Measurements from ENCODE around the gene PDE6A. TPM values are rescaled to one million over a fixed set of nuclear protein-coding genes. Genes with fewer than 3 reads are reported as not detected.

Gene PDE6A
- total and polyA plus RNA-seq, 2 donors (not counting 3 experiments of a cell fraction or from before 2014, with no cell fraction given): not detected

- Histone ChIP-seq H3K9me1 (replicated peaks; ENCODE audit: control insufficient read depth, extremely low read depth, insufficient read depth, low read length) (no peaks in the 10 kb centered on the region), H3K27me3 (ENCODE audit: control insufficient read depth in 2 of 2, insufficient read depth in 2 of 2, low read length in 2 of 2) (no peaks in the 10 kb centered on the region), H4K20me1 (replicated peaks; ENCODE audit: control insufficient read depth, extremely low read depth, insufficient read depth, low read length) (no peaks in the 10 kb centered on the region), H3K79me2 (ENCODE audit: control insufficient read depth, insufficient read depth, low read length) (no peaks in the 10 kb centered on the region), H3K4me3 (replicated peaks in 1 of 3; ENCODE audit: insufficient read depth in 1 of 3, low read depth in 1 of 3, low read length in 3 of 3) (peak overlapping the region in 2 of 3 experiments; percentile 71 to 74), H3K4me2 (ENCODE audit: insufficient read depth, low read length) (peak overlapping the region; percentile 79), H2AFZ (ENCODE audit: low read depth, low read length) (peak overlapping the region; percentile 38), H3K36me3 (ENCODE audit: control insufficient read depth in 2 of 2, extremely low read depth in 1 of 2, insufficient read depth in 2 of 2, low read length in 2 of 2) (no peaks in the 10 kb centered on the region), H3K9ac (replicated peaks; ENCODE audit: extremely low read depth, insufficient read depth, low read length) (peak overlapping the region; percentile 72), H3K9me3 (replicated peaks; ENCODE audit: control insufficient read depth, insufficient read depth, low read length) (no peaks in the 10 kb centered on the region), H3K27ac (ENCODE audit: insufficient read depth, low read depth, low read length) (peak overlapping the region; percentile 85), H3K4me1 (ENCODE audit: control insufficient read depth, extremely low read depth, insufficient read depth, low read length) (peaks cover 21% of the 10 kb centered on the region)
- DNase-seq (ENCODE audit: low read depth, low spot score): peak; percentile 83
- ChIA-PET CTCF (interaction anchor here (1.0 to 13.6 kb wide), 24 partner anchors 9 to 323 kb away, joined by 3 to 421 read pairs (median 6); partner anchors contain the start of gene PDE6A), POLR2A (interaction anchor here (0.6 to 1.0 kb wide), 3 partner anchors 20 to 126 kb away, joined by 3 to 5 read pairs (median 3); no protein-coding TSS in a partner anchor)
- dilution Hi-C loops (cut with MboI; ENCODE audit: extremely low pct_ligation_motif_present, low sequenced_read_pairs) (no loop called here), intact Hi-C loops (cut with micrococcal nuclease) (loop anchor here (1.0 to 2.0 kb wide), 3 partner anchors 20 to 57 kb away; no protein-coding TSS in a partner anchor)
- BruUV-seq (replicated peaks): no TSS peak
- no peak for TF ChIP-seq MAX (IDR thresholded peaks at IDR 0.05; ENCODE audit: insufficient read depth, insufficient read length)
- peak; percentile 72 for TF ChIP-seq JUN (IDR thresholded peaks at IDR 0.05; ENCODE audit: borderline replicate concordance, insufficient read depth, insufficient read length, low read depth)
- TF ChIP-seq MYC (IDR thresholded peaks at IDR 0.05; ENCODE audit: low read depth, low read length): no peak
- TF ChIP-seq POLR2A (IDR thresholded peaks at IDR 0.05; ENCODE audit: low read depth, low read length): peak; percentile 40
- peak; percentile 88 for TF ChIP-seq GATA2 (IDR thresholded peaks at IDR 0.05; ENCODE audit: insufficient read depth, insufficient read length, low read depth, low read length)
- TF ChIP-seq POLR2AphosphoS5 (IDR thresholded peaks at IDR 0.05; ENCODE audit: insufficient read depth, low read depth, low read length): peak; percentile 60
- peak; percentile 77 for TF ChIP-seq FOS (IDR thresholded peaks at IDR 0.05; ENCODE audit: borderline replicate concordance, insufficient read depth, low read length)
- TF ChIP-seq EZH2 (IDR thresholded peaks at IDR 0.05; ENCODE audit: borderline replicate concordance, low read depth, low read length, severe bottlenecking): no peak
- TF ChIP-seq CTCF (IDR thresholded peaks at IDR 0.05; ENCODE audit: extremely low read depth in 1 of 2, insufficient read depth in 1 of 2, low read depth in 1 of 2, low read length in 2 of 2): peak; percentile 60 to 63
- FAIRE-seq: peak; percentile 74
Observed at GRCh38 chr5:149959406-149960236, 15.0 kb upstream of the PDE6A start.
